Measurements from ENCODE around the gene CH25H.
"Not testable (repeated sequence)": the region's sequence is repeated elsewhere in the genome, so short reads cannot be mapped to it uniquely, and the experiment has no call there.

Gene CH25H

DNA sequence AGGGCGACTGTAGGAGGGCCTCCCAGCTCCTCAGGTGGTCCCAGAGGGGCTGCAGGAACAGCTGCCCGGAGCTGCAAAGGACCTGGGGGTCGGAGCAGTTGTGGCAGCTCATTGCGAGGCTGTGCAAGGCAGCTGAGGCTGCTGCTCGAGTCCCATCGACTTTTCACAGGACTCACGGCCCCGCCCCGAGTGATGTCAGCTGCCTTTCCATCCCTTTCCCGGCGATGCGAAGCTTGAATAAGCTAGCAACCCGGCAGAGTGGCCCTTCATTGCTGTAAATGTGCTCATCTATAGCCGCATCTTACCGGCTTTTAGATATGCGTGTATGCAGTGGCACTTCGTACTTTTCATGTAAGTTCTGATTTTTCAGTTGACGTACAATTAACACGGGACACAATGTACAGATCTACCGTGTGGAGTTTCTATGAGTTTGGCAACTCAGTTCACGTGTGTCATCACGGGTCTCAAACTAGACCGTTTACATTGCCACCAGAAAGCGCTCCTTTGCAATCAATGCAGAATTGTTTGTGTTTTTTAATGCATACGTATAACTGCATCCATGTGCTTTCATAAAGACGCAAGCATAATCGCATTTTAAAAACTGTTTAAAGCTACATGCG is at the start of gene CH25H:
TSS of gene CH25H (minus strand) at position 137 of the 620 bp plus-strand sequence. CDS start at position 112, 25 bp downstream.
- peak within 1 kb of the TSS; percentile 45 for H3K4me3 ChIP-seq (ENCODE audit: low read length)
- TF ChIP-seq, protein P1, sequence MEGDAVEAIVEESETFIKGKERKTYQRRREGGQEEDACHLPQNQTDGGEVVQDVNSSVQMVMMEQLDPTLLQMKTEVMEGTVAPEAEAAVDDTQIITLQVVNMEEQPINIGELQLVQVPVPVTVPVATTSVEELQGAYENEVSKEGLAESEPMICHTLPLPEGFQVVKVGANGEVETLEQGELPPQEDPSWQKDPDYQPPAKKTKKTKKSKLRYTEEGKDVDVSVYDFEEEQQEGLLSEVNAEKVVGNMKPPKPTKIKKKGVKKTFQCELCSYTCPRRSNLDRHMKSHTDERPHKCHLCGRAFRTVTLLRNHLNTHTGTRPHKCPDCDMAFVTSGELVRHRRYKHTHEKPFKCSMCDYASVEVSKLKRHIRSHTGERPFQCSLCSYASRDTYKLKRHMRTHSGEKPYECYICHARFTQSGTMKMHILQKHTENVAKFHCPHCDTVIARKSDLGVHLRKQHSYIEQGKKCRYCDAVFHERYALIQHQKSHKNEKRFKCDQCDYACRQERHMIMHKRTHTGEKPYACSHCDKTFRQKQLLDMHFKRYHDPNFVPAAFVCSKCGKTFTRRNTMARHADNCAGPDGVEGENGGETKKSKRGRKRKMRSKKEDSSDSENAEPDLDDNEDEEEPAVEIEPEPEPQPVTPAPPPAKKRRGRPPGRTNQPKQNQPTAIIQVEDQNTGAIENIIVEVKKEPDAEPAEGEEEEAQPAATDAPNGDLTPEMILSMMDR (IDR thresholded peaks at IDR 0.05; ENCODE audit: insufficient read depth, low read depth, low read length, missing control alignments): no peak
- DNase-seq (ENCODE audit: low read depth): peak; percentile 85

GRCh38 chr10:89256340-89256739 is 49.2 kb upstream of the CH25H start:
- DNase-seq (ENCODE audit: low read depth): no peak
- TF ChIP-seq, protein P1 (IDR thresholded peaks at IDR 0.05; ENCODE audit: insufficient read depth, low read depth, low read length, missing control alignments): no peak
- no peak overlapping the region for H3K4me3 ChIP-seq (ENCODE audit: low read length)

GRCh38 chr10:89255793-89256192 is 48.7 kb upstream of the CH25H start:
- DNase-seq (ENCODE audit: low read depth): no peak
- TF ChIP-seq, protein P1 (IDR thresholded peaks at IDR 0.05; ENCODE audit: insufficient read depth, low read depth, low read length, missing control alignments): no peak
- no peak overlapping the region for H3K4me3 ChIP-seq (ENCODE audit: low read length)

GRCh38 chr10:89255091-89255579 is 48.0 kb upstream of the CH25H start:
- not testable (repeated sequence) for DNase-seq (ENCODE audit: low read depth); H3K4me3 ChIP-seq (ENCODE audit: low read length)

GRCh38 chr10:89252225-89252585 is 45.1 kb upstream of the CH25H start:
- DNase-seq (ENCODE audit: low read depth): no peak
- H3K4me3 ChIP-seq (ENCODE audit: low read length): peak overlapping the region; percentile 74
- TF ChIP-seq, protein P1 (IDR thresholded peaks at IDR 0.05; ENCODE audit: insufficient read depth, low read depth, low read length, missing control alignments): no peak

- TF ChIP-seq, protein P1 (IDR thresholded peaks at IDR 0.05; ENCODE audit: insufficient read depth, low read depth, low read length, missing control alignments): no peak
- peak; percentile 98 for DNase-seq (ENCODE audit: low read depth)
- H3K4me3 ChIP-seq (ENCODE audit: low read length): peak within 1 kb of the TSS; percentile 74
Measured at GRCh38 chr10:89251409-89252224, 44.5 kb upstream of the CH25H start, which contains the start of gene LIPA. Gene LIPA, minus strand, starts transcription at chr10:89251775. Its CDS starts 4,127 bp downstream, at chr10:89247648.

- H3K4me3 ChIP-seq (ENCODE audit: low read length): peak overlapping the region; percentile 74
- TF ChIP-seq, protein P1 (IDR thresholded peaks at IDR 0.05; ENCODE audit: insufficient read depth, low read depth, low read length, missing control alignments): no peak
- no peak for DNase-seq (ENCODE audit: low read depth)
Measured at GRCh38 chr10:89250865-89251408, 43.8 kb upstream of the CH25H start.
